ENCODE measurements around the gene TSPAN9.

TSPAN9 gene

GRCh38 chr12:3333991-3334391, 256.8 kb downstream of the TSPAN9 start:
- no peaks in the 10 kb centered on the region for H3K9me3 ChIP-seq (ENCODE audit: low read length)
- no peaks in the 10 kb centered on the region for H3K27me3 ChIP-seq (ENCODE audit: insufficient read depth, low read length)
- no peaks in the 10 kb centered on the region for H3F3A ChIP-seq (ENCODE audit: insufficient read depth, low read length)
- TF ChIP-seq EZH2 (IDR thresholded peaks at IDR 0.05; ENCODE audit: borderline replicate concordance, low read length): no peak
- no peak for TF ChIP-seq CTCF (IDR thresholded peaks at IDR 0.05; ENCODE audit: low read length)
- no peaks in the 10 kb centered on the region for H3K9me2 ChIP-seq (ENCODE audit: low read depth, low read length)
- H3K27ac ChIP-seq (ENCODE audit: low read depth, low read length, poor library complexity, severe bottlenecking): no peak overlapping the region
- no peak overlapping the region for H3K9ac ChIP-seq (ENCODE audit: low read length)
- no peak overlapping the region for H2AFZ ChIP-seq (ENCODE audit: low read length)
- H3K4me2 ChIP-seq (ENCODE audit: low read length): no peak overlapping the region
- H3K4me1 ChIP-seq (ENCODE audit: insufficient read depth, low read length, severe bottlenecking): no peaks in the 10 kb centered on the region
- no peaks in the 10 kb centered on the region for H3K36me3 ChIP-seq (ENCODE audit: insufficient read depth, low read length)
- H4K20me1 ChIP-seq (ENCODE audit: insufficient read depth, low read length): no peaks in the 10 kb centered on the region
- H3K4me3 ChIP-seq (ENCODE audit: low read depth, low read length, poor library complexity, severe bottlenecking): no peak overlapping the region
- H3K79me2 ChIP-seq (ENCODE audit: insufficient read depth, low read length): no peaks in the 10 kb centered on the region

GRCh38 chr12:3335078-3335487, 257.9 kb downstream of the TSPAN9 start:
- H3F3A ChIP-seq (ENCODE audit: insufficient read depth, low read length): no peaks in the 10 kb centered on the region
- H3K4me2 ChIP-seq (ENCODE audit: low read length): no peak overlapping the region
- no peaks in the 10 kb centered on the region for H3K79me2 ChIP-seq (ENCODE audit: insufficient read depth, low read length)
- no peaks in the 10 kb centered on the region for H4K20me1 ChIP-seq (ENCODE audit: insufficient read depth, low read length)
- no peaks in the 10 kb centered on the region for H3K36me3 ChIP-seq (ENCODE audit: insufficient read depth, low read length)
- no peak overlapping the region for H3K27ac ChIP-seq (ENCODE audit: low read depth, low read length, poor library complexity, severe bottlenecking)
- H3K9me3 ChIP-seq (ENCODE audit: low read length): no peaks in the 10 kb centered on the region
- TF ChIP-seq CTCF (IDR thresholded peaks at IDR 0.05; ENCODE audit: low read length) (no peak), EZH2 (IDR thresholded peaks at IDR 0.05; ENCODE audit: borderline replicate concordance, low read length) (no peak)
- H3K9ac ChIP-seq (ENCODE audit: low read length): no peak overlapping the region
- no peaks in the 10 kb centered on the region for H3K9me2 ChIP-seq (ENCODE audit: low read depth, low read length)
- no peak overlapping the region for H3K4me3 ChIP-seq (ENCODE audit: low read depth, low read length, poor library complexity, severe bottlenecking)
- no peaks in the 10 kb centered on the region for H3K4me1 ChIP-seq (ENCODE audit: insufficient read depth, low read length, severe bottlenecking)
- H3K27me3 ChIP-seq (ENCODE audit: insufficient read depth, low read length): no peaks in the 10 kb centered on the region
- no peak overlapping the region for H2AFZ ChIP-seq (ENCODE audit: low read length)

Measured in OCI-LY1 (cell line).